NCI-H1930 (cell line): ENCODE results near the gene SRP68.

Source experiments
- DNase-seq, 2 experiments: peaks; one replicate each; lab custom pipeline; 2025; lab: John Stamatoyannopoulos, UW

Gene SRP68

DNA sequence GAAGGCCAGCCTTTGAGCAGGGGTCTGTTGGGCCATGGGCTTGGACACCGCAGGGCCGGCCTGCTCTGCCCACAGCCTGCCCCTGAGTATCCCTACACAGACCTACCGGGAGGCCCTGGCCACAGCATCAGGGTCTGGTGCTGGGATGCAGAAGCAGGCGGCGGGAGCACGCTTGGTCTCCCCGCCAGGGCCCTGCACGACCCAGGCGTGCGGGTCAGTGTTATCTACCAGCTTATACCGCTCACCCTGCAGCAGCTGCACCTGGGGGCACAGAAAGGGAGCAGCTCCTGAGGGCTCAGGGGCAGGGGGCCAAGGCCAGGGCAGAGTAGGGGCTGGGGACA lies 54.0 kb downstream of the SRP68 start:
- no peak for DNase-seq

DNA sequence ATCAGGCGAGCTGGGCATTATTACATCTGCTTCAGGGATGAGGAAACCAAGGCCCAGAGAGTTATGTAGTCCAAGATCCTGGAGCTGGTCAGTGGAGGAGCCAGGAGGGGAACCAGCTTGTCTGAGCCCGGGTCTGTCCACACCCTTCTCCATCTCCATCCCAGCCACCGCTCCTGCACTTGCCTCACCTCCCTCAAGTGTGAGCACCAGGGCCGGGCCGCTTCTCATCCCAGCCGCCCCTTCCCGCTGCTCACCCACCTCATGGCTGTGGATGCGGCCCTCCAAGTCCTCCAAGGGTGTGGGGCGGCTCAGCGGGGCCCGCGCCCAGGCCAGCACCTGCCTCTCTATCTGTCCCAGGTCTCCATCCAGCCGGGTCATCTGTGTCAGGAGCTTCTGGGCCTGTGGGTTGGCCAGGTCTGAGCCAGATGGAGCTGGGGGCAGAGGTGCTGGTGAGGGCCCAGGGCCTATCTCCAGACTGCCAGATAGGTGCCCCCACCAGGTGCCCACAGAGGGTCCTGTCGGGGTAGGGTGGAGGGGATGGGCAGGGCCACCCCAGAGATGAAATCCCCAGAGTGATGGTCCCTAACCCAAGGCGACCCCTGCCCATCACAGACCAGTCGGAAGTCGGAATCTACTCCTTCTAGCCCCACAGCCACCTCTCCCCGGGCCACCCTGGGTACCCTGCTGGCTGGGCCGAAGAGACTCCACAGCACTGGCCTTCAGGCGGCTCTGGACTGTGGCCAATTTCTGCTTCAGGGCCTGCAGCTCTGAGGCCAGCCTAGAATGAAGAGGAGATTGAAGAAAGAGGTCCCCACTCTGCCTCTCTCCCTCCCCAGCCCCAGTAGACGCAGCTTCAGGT lies 54.6 kb downstream of the SRP68 start:
- no peak for DNase-seq

DNA sequence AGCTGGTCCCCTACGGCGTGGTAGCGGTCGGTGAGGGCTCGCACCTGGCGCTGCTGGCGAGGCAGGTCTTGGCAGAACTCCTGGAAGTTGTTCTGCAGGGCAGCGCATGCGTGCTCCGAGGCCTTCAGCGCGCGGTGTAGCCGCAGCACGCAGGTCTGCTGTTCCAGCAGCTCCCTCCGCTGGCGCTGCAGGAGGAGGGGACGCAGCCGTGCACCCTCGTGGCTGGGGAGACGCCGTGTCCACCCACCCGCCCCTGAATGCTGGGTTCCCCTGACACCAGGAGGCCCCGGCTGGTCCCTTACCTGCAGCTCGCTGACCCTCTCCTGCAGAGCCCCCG lies 57.4 kb downstream of the SRP68 start:
- no peak for DNase-seq

DNA sequence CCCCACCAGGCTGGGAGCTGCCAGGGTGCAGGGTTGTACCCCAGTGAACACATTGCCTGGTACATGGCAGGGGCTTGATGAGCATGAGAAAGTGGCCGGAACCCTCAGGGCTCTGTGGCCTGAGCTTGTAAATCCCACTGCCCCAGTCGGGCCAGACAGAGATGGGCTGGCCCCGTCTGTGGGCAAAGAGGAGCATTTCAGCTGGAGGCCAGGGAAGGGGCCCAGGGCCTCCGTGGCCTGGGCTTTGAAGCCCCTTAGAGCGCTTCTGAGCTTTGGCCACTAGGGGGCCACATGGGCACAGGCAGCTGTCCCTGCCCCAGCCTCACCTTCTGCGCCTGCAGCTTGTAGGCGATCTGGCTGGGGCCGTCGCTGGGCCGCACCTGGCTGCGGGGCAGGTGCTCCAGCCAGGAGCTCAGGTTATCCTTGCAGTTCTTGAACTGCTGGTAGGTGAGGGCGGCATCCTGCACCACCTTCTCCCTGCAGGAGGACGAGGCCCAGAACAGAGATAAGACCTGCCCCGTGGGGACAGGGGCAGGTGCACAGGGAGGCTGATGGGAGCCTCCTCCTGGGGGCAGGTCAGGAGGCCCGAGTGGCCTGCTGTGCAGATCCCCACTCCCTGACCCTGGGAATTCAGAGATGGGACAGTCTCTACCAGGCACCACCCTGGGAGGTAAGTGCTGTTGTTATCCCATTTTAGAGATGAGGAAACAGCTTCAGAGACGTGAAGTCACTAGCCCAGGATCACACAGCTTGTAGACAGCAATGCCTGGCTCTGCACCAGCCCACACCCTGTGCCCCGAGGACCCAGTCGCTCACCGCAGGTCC lies 58.0 kb downstream of the SRP68 start:
- peak; percentile 73 to 79 for DNase-seq

DNA sequence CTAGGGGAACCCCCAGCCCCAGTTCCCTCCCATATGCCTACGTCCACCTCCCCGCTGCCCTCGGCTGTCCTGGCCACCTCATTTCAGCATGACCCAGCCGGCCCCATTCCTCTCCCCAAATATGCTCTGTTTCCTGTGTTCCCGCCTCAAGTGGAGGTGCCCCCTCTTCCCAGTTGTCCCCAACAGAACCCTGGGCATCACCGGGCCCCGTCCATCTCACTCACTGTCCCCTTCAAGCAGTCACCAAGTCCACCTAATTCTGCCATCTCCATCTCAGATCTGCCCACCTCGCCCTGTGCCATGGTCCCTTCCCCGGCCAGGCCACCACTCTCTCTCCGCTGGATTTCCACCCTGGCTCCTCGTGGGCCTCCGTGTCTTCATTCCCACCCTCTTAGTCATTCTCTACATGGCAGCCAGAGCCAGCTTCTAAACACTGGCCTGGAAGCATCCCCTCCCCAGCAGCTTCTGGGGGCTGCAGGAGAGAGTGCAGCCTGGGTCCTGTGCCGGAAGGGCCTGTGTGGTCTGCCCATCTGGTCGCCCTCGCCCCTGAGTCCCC lies 58.9 kb downstream of the SRP68 start:
- no peak for DNase-seq

DNA sequence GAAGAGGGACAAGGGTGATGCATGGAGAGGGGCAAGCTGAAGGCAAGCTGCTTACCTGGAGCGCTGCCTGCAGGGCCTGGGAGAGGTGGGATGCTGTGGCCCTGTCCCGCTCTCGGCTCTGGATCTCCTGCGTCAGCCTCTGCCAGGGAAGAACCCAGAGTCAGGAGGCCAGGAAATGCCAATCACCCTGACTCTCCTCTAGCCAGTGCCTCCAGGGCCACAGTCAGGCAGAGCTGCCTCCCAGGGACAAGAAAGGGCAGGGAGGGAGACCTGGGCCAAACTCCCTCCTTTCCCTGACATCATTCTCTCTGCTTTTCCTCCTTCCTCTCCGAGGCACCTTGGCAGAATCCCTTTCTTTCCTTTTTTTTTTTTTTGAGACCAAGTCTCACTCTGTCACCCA lies 60.4 kb downstream of the SRP68 start:
- no peak for DNase-seq

DNA sequence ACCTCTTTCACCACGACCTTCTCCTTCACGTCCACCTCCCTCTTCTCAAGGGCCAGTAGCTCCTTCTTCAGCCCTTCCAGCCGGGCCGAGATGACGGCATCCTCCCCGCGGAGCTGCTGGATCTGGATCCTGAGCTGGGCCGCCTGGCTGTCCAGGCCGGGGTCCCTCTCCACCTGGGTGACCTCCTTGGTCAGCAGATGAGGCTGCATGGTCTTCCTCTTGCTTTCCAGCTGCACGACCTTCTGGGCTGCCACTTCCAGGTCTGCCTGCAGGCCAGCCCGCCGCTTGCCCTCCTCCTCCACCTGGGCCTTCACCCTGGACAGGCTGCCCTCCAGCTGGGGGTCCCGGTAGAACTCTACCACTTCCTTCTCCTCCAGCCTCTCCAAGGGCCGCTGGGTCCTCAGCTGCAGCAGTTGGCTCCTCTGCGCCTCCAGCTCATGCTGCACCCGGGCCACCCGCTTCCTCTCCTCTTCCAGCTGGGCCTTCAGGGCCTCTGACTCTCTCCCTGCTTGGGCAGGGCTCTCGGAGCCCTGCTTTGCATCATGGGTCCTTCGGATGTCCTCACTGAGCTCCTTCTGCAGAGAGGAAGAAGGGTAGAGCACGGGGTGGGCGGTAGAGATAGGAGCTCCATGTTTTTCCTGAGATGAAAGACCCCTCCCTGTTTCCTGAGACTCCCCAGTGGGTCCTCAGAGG lies 62.2 kb downstream of the SRP68 start:
- DNase-seq = no peak

DNA sequence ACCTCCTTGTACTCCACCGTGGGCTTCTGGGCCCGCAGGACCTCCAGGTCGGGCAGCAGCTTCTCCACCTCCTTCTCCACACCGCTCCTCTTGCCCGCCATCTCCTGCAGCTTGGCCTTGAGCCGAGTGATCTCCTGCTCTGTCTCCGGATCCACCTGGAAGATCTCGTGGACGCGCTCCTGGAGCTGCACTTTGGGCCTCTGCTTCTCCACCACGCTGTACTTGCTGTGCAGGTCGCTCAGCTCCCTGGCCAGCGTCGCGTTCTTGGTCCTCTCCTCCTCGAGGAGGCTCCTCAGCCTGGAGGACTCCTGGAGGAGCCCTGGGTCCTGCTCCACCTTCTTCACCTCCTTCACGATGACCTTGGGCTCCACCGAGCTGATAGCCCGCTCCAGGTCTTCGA lies 62.9 kb downstream of the SRP68 start:
- DNase-seq = no peak

DNA sequence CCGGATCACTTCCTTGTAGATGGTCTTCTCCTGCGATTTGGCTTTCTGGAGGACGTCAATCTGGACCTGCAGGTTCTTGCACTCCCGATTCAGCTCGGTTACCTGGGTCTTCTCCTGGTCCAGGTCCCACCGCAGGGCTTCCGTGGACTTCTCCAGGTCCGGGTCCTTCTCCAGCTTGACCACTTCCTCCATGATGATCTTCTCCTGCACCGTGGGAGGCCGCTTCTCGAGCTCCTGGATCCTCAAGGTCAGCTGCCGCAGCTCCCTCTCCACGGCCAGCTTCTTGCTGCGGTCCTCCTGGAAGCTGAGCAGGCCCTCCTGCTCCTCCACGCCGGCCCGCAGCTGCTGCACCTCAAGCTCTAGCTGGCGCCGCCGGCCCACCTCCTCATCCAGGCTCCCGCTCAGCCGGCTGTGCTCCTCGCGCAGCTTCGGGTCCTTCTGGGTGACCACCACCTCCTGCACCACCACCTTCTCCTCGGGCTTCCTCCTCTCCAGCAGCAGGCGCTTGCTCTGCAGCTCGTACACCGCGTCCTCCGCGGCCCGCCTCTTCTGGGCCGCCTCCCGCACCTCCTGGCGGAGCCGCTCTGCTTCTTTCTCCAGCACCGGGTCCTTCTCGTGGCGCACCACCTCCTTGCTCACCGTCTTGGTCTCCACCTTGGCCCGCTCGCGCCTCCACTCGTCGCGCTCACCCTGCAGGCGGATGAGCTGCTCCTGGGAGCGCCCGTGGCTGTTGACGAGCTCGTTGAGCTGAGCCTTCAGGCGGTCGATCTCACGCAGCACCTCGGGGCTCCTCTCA lies 63.5 kb downstream of the SRP68 start:
- DNase-seq = no peak

DNA sequence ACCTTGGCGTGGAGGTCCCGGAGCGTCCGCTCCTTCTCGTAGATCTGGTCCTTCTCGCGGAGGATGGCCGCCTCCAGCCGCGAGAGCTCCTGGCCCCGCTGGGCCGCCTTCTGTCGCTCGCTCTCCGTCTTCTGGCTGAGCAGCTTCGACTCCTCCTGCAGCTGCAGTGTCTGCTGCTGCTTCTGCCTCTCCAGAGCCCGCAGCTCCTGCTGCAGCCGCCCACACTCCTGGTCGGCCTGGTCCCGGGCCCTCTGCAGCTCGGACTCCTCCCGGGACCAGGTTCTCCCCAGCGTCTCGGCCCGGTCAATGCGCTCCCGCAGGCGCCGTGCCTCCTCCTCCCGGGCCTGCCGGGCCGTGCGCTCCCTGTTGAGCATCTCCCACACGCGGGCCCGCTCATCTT lies 64.1 kb downstream of the SRP68 start:
- no peak for DNase-seq

DNA sequence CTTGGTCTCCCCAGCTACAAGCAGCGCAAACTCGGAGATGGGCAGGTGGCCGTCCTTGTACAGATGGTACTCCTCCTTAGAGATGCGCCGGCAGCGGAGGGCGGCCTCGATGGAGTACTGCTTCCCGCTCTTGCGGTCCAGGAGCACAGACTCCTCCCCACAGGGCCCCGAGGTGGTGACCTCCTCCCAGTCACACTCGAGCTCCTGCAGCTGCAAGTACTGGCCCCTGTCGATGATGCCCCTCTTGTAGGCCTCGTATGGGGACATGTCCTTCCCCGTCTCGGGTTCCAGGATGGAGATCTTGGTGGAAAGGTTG lies 64.5 kb downstream of the SRP68 start:
- DNase-seq = no peak

DNA sequence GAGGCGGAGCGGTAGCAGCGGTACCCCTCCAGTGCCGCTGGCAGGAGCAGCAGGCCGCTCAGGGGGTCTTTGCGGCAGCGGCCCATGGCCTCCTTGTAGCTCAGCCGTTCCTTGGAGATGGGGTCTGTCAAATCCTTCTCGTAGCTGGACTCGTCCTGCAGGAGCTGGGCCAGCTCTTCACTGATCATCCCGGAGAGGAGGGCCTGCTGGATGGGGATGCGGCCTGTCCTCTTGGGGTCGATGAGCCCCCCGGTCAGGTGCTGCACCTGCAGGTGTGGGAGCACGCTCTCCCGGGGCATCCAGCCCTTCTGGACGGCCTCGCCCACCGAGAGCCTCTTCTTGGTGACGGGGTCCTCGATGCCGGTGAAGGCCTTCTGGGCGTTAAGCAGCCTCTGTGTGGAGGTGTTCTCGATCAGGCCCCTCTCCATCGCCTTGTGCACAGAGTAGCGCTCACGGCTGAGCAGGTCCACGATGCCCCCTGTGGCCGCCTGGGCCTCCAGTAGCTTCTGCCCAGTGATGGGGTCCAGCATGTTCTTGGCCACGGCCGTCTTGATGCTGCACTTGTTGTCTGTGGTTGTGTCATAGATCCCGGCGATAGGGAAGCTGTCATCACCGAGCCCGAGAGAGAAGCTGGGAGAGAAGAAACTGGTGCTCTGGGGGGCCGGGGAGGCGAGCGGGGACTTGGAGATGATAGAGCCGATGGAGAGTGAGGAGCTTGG lies 65.0 kb downstream of the SRP68 start:
- no peak for DNase-seq

DNA sequence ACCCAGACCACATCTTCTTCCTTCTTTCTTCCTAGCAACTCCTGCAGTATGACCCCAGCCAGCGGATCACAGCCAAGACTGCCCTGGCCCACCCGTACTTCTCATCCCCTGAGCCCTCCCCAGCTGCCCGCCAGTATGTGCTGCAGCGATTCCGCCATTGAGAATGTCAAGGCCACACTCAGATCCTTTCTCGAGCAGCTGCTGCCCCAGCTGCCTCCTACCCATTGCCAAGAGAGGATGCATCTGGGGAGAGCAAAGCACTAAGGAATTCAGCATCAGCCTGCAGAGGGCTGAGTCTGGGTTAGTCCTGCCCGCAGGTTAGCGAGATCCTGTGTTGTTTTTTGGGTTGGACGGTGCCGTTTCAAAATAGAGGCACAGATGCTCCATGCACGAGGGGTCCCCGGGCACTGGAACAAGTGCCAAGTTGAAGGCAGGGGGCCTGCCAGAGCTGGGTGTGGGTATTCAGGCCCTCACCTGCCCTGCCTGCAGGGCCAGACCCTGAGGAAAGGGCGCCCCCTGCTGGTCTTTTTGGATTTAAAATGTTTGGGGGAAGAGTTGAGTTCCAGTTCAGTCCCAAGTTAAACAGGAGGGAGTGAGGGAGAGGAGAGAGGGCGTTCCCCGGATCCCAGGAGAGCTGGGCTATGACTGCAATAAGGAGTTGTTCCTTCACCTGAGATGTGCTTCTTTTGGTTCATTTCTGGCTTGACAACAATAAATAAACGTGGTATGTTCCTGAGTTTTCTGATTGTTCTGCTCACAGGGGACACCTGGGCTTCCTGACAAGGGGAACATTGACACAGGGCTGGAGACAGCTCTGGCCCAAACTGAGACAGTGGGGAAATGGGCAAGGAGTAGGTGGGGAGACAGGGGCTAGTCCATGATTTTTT lies 66.8 kb downstream of the SRP68 start:
- DNase-seq = peak; percentile 51 to 86

DNA sequence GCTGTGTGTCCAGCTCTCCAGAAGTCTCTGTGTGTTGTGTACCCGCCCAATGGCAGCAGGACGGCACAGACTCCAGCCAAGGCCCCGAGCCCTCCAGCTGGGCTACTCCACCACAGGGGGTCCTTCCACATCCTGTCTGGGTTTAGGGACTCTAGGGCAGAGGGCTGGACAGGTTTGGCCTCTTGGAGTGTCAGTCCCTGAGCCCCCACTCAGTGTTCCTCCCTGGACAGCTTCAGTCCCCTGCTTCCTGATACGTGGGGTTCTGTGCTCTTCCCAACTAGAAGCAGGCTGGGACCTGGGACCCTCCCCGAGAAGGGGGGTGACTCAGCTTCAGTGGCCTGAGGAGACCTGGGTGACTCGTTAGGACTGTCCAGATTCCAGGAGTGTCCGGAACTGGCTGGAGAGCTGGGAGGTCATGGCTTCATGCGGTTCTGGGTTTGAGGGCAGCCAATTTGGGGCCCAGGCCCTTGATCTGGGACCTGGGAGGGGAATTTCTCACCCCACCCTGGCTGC lies 67.5 kb downstream of the SRP68 start:
- DNase-seq = no peak

DNA sequence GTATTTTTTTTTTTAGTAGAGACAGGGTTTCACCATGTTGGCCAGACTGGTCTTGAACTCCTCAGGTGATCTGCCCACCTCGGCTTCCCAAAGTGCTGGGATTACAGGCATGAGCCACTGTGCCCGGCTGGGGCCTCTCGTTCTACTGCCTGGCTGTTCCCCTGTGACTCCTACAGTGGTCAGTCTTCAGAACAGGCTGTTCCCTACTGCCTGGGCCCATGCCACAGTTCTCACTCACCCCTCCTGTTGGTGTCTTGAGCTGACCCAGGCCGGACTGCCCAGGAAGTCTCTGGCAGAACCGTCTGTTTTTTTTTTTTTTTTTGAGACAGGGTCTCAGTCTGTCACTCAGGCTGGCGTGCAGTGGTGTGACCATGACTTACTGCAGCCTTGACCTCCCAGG lies 68.4 kb downstream of the SRP68 start:
- DNase-seq = no peak

DNA sequence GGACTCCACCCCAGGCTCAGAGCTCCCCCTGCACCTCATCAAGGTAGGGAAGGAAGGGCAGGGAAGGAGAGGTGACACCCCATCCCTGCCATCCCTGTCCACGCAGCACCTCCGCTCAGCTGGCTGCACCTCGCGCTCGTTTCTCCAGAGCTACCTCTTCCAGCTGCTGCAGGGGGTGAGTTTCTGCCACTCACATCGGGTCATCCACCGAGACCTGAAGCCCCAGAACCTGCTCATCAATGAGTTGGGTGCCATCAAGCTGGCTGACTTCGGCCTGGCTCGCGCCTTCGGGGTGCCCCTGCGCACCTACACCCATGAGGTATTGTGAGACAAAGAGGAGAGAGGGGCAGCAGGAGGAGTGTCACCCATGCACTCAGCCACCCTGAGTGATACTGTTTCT lies 70.2 kb downstream of the SRP68 start:
- DNase-seq = no peak

DNA sequence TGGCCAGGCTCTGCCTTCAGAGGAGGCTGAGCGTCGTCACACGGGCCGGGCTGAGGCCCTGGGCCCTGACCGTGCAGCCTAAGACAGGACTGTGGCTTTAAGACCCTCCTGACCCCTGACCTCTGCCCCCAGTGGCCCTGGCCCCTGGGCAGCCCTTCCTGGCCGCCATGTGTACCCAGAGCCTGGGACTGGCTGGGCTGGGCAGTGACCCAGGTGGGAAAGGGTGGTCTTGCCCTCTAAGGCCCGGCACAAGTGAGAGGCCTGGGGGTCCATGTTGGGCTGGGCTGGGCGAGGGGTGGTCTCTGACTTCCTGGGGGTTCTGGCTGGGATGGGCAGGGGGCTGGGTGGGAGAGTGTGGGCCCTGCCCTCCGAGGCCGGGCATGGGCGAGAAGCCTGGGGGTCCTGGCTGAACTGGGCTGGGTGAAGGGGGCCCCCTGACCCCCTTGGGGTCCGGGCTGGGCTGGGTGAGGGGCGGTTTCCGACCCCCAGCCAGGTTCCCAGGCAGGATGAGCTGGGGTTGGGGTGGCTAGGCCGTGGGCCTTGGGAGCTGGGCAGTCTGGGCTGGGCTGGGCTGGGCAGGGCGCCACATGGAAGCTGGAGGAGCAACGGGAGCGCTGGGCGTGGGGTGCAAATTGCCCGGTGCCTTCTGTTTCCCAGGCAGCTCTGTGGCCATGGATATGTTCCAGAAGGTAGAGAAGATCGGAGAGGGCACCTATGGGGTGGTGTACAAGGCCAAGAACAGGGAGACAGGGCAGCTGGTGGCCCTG lies 71.4 kb downstream of the SRP68 start, which contains the start of gene CDK3:
CDK3 (plus strand) TSS at position 101 of the 767 bp plus-strand sequence; CDS start at position 672, 571 bp downstream.
- no peak for DNase-seq

DNA sequence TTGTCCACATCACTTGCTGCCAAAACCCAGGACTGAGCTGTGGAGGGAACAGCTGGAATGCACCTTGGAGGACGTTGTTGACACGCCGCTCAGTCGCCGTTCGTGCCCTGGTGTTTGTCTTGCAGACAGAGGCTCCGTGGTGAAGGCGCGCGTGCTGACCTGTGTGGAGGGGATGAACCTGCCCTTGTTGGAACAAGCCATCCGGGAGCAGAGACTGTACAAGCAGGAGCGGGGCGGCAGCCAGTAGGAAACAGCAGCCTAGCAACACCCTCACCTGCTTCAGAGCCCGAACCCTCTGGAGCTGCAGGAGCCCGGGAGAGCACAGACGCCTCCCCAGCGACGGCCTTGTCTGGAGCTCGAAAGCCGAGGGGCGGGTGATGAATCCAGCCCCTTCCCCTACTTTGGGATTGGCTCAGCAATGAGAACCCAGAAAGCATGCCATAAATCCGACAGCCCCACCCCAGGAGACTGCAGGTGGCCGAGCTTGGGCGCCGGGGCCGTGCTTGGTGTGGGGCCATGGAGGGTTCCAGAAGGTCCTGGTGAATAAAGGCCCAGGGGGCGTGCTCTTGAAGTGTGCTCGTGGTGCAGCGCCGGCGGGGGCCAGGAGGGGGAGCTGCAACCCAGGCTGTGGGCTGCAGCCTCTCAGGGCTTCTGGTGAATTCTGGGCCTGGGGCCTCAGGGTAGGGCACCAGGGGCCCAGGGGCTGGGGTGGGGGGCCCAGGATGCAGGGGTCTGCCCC lies 72.1 kb downstream of the SRP68 start:
- DNase-seq = peak; percentile 54 to 71
